OCI-LY1 (cell line): Measurements from ENCODE around the gene SERPINA6.

ENCODE experiments used
- H2AFZ ChIP-seq: fragments of 200-600 bp; sonication (generic), shearing (Covaris generic); 2 replicates; pipeline ENCODE4 v1.6.0; 2014; ENCODE audit warnings: antibody characterized with exemption, mild to moderate bottlenecking, low read length
- H3F3A ChIP-seq: fragments of 200-600 bp; sonication (generic), shearing (Covaris generic); 2 replicates; pipeline ENCODE4 v1.6.0; 2014; ENCODE audit warnings: mild to moderate bottlenecking, antibody characterized with exemption, low read length, moderate library complexity; ENCODE audit not compliant: insufficient read depth
- H3K27ac ChIP-seq: fragments of 200-600 bp; sonication (generic); 2 replicates; pipeline ENCODE4 v1.5.1; 2014; ENCODE audit warnings: low read length, mixed run types, mild to moderate bottlenecking, low read depth; ENCODE audit not compliant: poor library complexity, severe bottlenecking
- H3K27me3 ChIP-seq: fragments of 200-600 bp; sonication (generic); 2 replicates; pipeline ENCODE4 v1.6.0; 2014; ENCODE audit warnings: antibody characterized with exemption, mild to moderate bottlenecking, low read length, moderate library complexity; ENCODE audit not compliant: insufficient read depth
- H3K36me3 ChIP-seq: fragments of 200-600 bp; sonication (generic); 2 replicates; pipeline ENCODE4 v1.6.1; 2014; ENCODE audit warnings: mild to moderate bottlenecking, antibody characterized with exemption, low read length, moderate library complexity, mixed read lengths; ENCODE audit not compliant: insufficient read depth
- H3K4me1 ChIP-seq: fragments of 200-600 bp; sonication (generic); 2 replicates; pipeline ENCODE4 v1.5.1; 2014; ENCODE audit warnings: mild to moderate bottlenecking, low read length, moderate library complexity; ENCODE audit not compliant: insufficient read depth, severe bottlenecking
- H3K4me2 ChIP-seq: fragments of 200-600 bp; sonication (generic), shearing (Covaris generic); 2 replicates; pipeline ENCODE4 v1.6.1; 2014; ENCODE audit warnings: low read length
- H3K4me3 ChIP-seq: fragments of 200-600 bp; sonication (generic); 2 replicates; pipeline ENCODE4 v1.5.1; 2014; ENCODE audit warnings: low read length, low read depth, mild to moderate bottlenecking, mixed read lengths; ENCODE audit not compliant: poor library complexity, severe bottlenecking
- H3K79me2 ChIP-seq: fragments of 200-600 bp; shearing (Covaris generic); 2 replicates; pipeline ENCODE4 v1.6.1; 2016; ENCODE audit warnings: mixed run types, low read length, mixed read lengths; ENCODE audit not compliant: insufficient read depth
- H3K9ac ChIP-seq: fragments of 200-600 bp; sonication (generic), shearing (Covaris generic); 2 replicates; pipeline ENCODE4 v1.6.1; 2014; ENCODE audit warnings: mild to moderate bottlenecking, low read length, mixed read lengths
- H3K9me2 ChIP-seq: fragments of 200-600 bp; sonication (generic), shearing (Covaris generic); 2 replicates; pipeline ENCODE4 v1.6.1; 2014; ENCODE audit warnings: low read depth, mild to moderate bottlenecking, low read length, mixed read lengths
- H3K9me3 ChIP-seq: fragments of 200-600 bp; shearing (Covaris generic); 2 replicates; pipeline ENCODE4 v1.6.1; 2014; ENCODE audit warnings: low read length, mixed read lengths
- H4K20me1 ChIP-seq: fragments of 200-600 bp; sonication (generic), shearing (Covaris generic); 2 replicates; pipeline ENCODE4 v1.6.0; 2016; ENCODE audit warnings: mild to moderate bottlenecking, low read length; ENCODE audit not compliant: insufficient read depth
- CTCF ChIP-seq: fragments of 200-600 bp; sonication (generic), shearing (Covaris generic); IDR thresholded peaks from 2 replicates; pipeline ENCODE4 v1.5.1; 2017; ENCODE audit warnings: mild to moderate bottlenecking, antibody characterized with exemption, low read length, moderate library complexity, mixed read lengths
- EZH2 ChIP-seq: fragments of 200-600 bp; sonication (generic), shearing (Covaris generic); IDR thresholded peaks from 2 replicates; pipeline ENCODE4 v1.8.0; 2017; ENCODE audit warnings: borderline replicate concordance, mixed run types, mild to moderate bottlenecking, antibody characterized with exemption, low read length, moderate library complexity, mixed read lengths

Gene SERPINA6

GRCh38 chr14:94305620-94306019, 17.5 kb downstream of the SERPINA6 start:
- no peaks in the 10 kb centered on the region for H3F3A ChIP-seq
- no peaks in the 10 kb centered on the region for H3K9me3 ChIP-seq
- no peak overlapping the region for H3K9ac ChIP-seq
- H3K4me3 ChIP-seq = no peak overlapping the region
- H4K20me1 ChIP-seq = no peaks in the 10 kb centered on the region
- no peak overlapping the region for H2AFZ ChIP-seq
- no peak overlapping the region for H3K4me2 ChIP-seq
- H3K36me3 ChIP-seq = no peaks in the 10 kb centered on the region
- no peaks in the 10 kb centered on the region for H3K9me2 ChIP-seq
- H3K4me1 ChIP-seq = peaks cover 3% of the 10 kb centered on the region
- no peak overlapping the region for H3K27ac ChIP-seq
- no peaks in the 10 kb centered on the region for H3K27me3 ChIP-seq
- TF ChIP-seq CTCF (no peak), EZH2 (no peak)
- H3K79me2 ChIP-seq = no peaks in the 10 kb centered on the region

- Histone ChIP-seq H3K9ac (no peak overlapping the region), H3K27ac (no peak overlapping the region), H3K4me2 (no peak overlapping the region), H3K4me3 (no peak overlapping the region), H3K4me1 (peaks cover 4% of the 10 kb centered on the region), H3K36me3 (no peaks in the 10 kb centered on the region), H3K9me3 (no peaks in the 10 kb centered on the region), H3K9me2 (no peaks in the 10 kb centered on the region), H3F3A (no peaks in the 10 kb centered on the region), H2AFZ (no peak overlapping the region), H3K27me3 (no peaks in the 10 kb centered on the region), H4K20me1 (no peaks in the 10 kb centered on the region), H3K79me2 (no peaks in the 10 kb centered on the region)
- TF ChIP-seq EZH2 (no peak), CTCF (no peak)
Observed at GRCh38 chr14:94304243-94304642, 18.9 kb downstream of the SERPINA6 start.

- H3F3A ChIP-seq = no peaks in the 10 kb centered on the region
- no peak overlapping the region for H3K4me3 ChIP-seq
- H3K27me3 ChIP-seq = no peaks in the 10 kb centered on the region
- H3K36me3 ChIP-seq = no peaks in the 10 kb centered on the region
- H3K27ac ChIP-seq = no peak overlapping the region
- TF ChIP-seq EZH2 = no peak
- no peak for TF ChIP-seq CTCF
- H3K79me2 ChIP-seq = no peaks in the 10 kb centered on the region
- H3K4me2 ChIP-seq = no peak overlapping the region
- no peaks in the 10 kb centered on the region for H4K20me1 ChIP-seq
- no peaks in the 10 kb centered on the region for H3K9me3 ChIP-seq
- H3K9me2 ChIP-seq = no peaks in the 10 kb centered on the region
- peaks cover 4% of the 10 kb centered on the region for H3K4me1 ChIP-seq
- H2AFZ ChIP-seq = no peak overlapping the region
- H3K9ac ChIP-seq = no peak overlapping the region
Observed at GRCh38 chr14:94303111-94303510, 20.0 kb downstream of the SERPINA6 start.
